22Rv1 (cell line): ENCODE results near the gene FUT8.
"Not testable (repeated sequence)": the region's sequence is repeated elsewhere in the genome, so short reads cannot be mapped to it uniquely, and the experiment has no call there.

Source experiments
- H3K27ac ChIP-seq: fragments of 450-650 bp; 2 replicates; pipeline ENCODE4 v1.5.1; 2017
- ZFX ChIP-seq: fragments of 450-650 bp; IDR thresholded peaks from 2 replicates; pipeline ENCODE4 v1.6.1; 2017; ENCODE audit warnings: antibody characterized with exemption, borderline replicate concordance
- TF ChIP-seq, protein P1 (sequence below): fragments of 450-650 bp; IDR thresholded peaks from 2 replicates; pipeline ENCODE4 v1.5.1; 2017; ENCODE audit warnings: mild to moderate bottlenecking

The FUT8 gene

GRCh38 chr14:65419593-65420252 lies 7.2 kb downstream of the FUT8 start:
- no peak for TF ChIP-seq ZFX
- TF ChIP-seq, protein P1, sequence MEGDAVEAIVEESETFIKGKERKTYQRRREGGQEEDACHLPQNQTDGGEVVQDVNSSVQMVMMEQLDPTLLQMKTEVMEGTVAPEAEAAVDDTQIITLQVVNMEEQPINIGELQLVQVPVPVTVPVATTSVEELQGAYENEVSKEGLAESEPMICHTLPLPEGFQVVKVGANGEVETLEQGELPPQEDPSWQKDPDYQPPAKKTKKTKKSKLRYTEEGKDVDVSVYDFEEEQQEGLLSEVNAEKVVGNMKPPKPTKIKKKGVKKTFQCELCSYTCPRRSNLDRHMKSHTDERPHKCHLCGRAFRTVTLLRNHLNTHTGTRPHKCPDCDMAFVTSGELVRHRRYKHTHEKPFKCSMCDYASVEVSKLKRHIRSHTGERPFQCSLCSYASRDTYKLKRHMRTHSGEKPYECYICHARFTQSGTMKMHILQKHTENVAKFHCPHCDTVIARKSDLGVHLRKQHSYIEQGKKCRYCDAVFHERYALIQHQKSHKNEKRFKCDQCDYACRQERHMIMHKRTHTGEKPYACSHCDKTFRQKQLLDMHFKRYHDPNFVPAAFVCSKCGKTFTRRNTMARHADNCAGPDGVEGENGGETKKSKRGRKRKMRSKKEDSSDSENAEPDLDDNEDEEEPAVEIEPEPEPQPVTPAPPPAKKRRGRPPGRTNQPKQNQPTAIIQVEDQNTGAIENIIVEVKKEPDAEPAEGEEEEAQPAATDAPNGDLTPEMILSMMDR: no peak
- no peak overlapping the region for H3K27ac ChIP-seq

DNA sequence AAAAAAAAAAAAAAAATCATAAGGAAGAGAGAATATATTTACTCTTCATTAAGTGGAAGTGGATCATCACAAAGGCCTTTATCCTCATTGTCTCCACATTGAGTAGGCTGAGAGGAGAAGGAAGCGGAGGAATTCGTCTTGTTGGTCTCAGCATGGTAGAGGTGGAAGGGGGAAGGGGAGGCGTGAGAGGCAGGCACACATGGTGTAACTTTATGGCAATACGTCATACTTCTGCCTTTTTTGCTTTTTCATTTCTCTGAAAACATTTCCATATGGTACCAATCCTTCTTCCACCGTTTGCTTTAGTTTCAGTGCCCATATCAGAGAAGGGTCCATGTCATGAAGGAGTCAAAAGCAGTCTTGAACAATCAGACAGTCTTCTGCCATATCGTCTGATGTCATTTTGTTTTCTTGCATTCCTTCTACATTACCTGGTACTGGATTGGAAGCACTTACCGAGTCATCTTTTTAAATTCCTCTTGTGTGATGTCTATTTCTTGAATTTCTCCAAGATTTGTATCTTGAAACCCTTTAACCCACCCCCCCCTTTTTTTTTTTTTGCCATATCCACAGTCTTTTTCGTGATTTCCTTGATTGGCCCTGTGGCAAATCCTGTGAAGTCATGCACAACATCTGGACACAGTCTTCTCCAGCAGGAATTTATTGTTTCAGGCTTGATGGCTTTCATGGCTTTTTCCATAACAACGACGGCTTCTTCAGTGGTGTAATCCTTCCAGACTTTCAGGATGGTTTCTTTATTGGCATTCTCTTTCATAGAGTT lies 8.9 kb downstream of the FUT8 start:
- H3K27ac ChIP-seq: no peak overlapping the region
- TF ChIP-seq, protein P1: no peak
- no peak for TF ChIP-seq ZFX

DNA sequence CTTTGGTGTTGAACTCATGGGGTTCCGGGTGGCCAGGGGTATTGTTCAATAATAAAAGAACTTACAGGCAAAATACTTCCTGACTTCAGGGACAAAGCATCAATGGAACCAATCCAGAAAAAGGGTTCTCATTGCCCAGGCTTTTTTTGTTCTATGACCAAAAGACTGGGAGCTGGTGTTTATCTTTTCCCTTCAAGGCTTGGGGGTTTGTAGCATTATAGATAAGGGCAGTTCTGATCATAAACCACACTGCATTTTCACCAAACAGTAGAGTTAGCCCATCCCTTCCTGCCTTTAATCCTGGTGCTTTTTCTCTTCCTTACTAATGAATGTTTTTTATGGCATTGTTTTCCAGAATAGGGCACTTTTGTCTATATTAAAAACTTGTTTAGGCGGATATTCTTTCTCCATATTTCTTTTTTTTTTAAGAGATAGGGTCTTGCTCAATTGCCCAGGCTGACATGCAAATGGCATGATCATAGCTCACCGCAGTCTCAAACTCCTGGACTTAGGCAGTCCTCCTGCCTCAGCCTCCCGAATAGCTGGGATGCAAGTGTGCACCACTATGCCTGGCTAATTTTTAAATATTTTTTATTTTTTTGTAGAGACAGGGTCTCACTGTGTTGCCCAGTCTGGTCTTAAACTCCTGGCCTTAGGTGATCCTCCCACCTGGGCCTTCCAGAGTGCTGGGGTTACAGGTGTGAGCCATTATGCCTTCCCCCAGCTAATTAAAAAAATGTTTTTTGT lies 9.7 kb downstream of the FUT8 start:
- TF ChIP-seq, protein P1: no peak
- TF ChIP-seq ZFX: no peak
- no peak overlapping the region for H3K27ac ChIP-seq

- H3K27ac ChIP-seq: no peak overlapping the region
- TF ChIP-seq, protein P1: no peak
- TF ChIP-seq ZFX: no peak
Measured at GRCh38 chr14:65423982-65424381, 11.5 kb downstream of the FUT8 start.

GRCh38 chr14:65424531-65424930 lies 12.0 kb downstream of the FUT8 start:
- no peak overlapping the region for H3K27ac ChIP-seq
- TF ChIP-seq, protein P1: no peak
- TF ChIP-seq ZFX: no peak

- no peak overlapping the region for H3K27ac ChIP-seq
- TF ChIP-seq, protein P1: no peak
- no peak for TF ChIP-seq ZFX
Measured at GRCh38 chr14:65425885-65426284, 13.4 kb downstream of the FUT8 start.

DNA sequence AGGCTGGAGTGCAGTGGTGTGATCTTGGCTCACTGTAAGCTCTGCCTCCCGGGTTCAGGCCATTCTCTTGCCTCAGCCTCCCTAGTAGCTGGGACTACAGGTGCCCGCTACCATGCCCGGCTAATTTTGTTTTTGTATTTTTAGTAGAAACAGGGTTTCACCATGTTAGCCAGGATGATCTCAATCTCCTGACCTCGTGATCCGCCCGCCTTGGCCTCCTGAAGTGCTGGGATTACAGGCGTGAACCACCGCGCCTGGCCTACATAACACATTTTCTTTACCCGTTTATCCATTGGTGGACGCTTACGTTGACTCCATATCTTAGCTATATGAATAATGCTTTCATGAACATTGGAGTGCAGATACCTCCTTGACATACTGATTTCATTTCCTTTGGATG lies 14.4 kb downstream of the FUT8 start:
- not testable (repeated sequence) for H3K27ac ChIP-seq
